GM23338 (cell line): Measurements from ENCODE around the gene MRPS11. TPM values are rescaled to one million over a fixed set of nuclear protein-coding genes. Genes with fewer than 3 reads are reported as not detected.

Source experiments
- ATAC-seq: fragments of 200-7000 bp; cut with Tn5 transposase; 3 replicates; pipeline ENCODE4 v1.9.1; 2020
- DNase-seq: peaks from one replicate; pipeline ENCODE4 v3.0.0-alpha.2; 2015; ENCODE audit warnings: low spot score
- H2AFZ ChIP-seq: fragments of 200-600 bp; sonication (generic); 2 replicates; pipeline ENCODE4 v1.8.0; 2016; ENCODE audit warnings: antibody characterized with exemption, mild to moderate bottlenecking, moderate library complexity
- H3F3A ChIP-seq: fragments of 200-600 bp; sonication (generic); replicated peaks from 2 replicates; pipeline ENCODE4 v1.8.0; 2017; ENCODE audit warnings: antibody characterized with exemption, mixed run types, low read depth
- H3K27ac ChIP-seq: fragments of 200-600 bp; sonication (generic); 2 replicates; pipeline ENCODE4 v1.6.1; 2016; ENCODE audit warnings: low read depth
- H3K27me3 ChIP-seq: fragments of 200-600 bp; sonication (generic); 2 replicates; pipeline ENCODE4 v1.8.0; 2016; ENCODE audit warnings: mild to moderate bottlenecking, mixed run types, moderate library complexity; ENCODE audit not compliant: insufficient read depth
- H3K36me3 ChIP-seq: fragments of 200-600 bp; sonication (generic); 2 replicates; pipeline ENCODE4 v1.8.0; 2016; ENCODE audit warnings: mild to moderate bottlenecking; ENCODE audit not compliant: insufficient read depth
- H3K4me1 ChIP-seq: fragments of 200-600 bp; sonication (generic); 2 replicates; pipeline ENCODE4 v1.8.0; 2016; ENCODE audit warnings: mild to moderate bottlenecking, moderate library complexity; ENCODE audit not compliant: insufficient read depth
- H3K4me2 ChIP-seq: fragments of 200-600 bp; sonication (generic); 2 replicates; pipeline ENCODE4 v1.7.1; 2017; ENCODE audit warnings: mixed run types
- H3K4me3 ChIP-seq: fragments of 200-600 bp; sonication (generic); 2 replicates; pipeline ENCODE4 v1.6.1; 2016; ENCODE audit warnings: mixed run types
- H3K79me2 ChIP-seq: fragments of 200-600 bp; sonication (generic); replicated peaks from 2 replicates; pipeline ENCODE4 v1.8.0; 2017; ENCODE audit warnings: mild to moderate bottlenecking; ENCODE audit not compliant: insufficient read depth
- H3K9me2 ChIP-seq: fragments of 200-600 bp; sonication (generic); 2 replicates; pipeline ENCODE4 v1.8.0; 2017; ENCODE audit not compliant: insufficient read depth
- H4K20me1 ChIP-seq: fragments of 200-600 bp; sonication (generic); replicated peaks from 2 replicates; pipeline ENCODE4 v1.8.0; 2017; ENCODE audit warnings: mild to moderate bottlenecking; ENCODE audit not compliant: insufficient read depth
- H3K27ac Mint-ChIP-seq: 2 replicates; pipeline ENCODE4 v1.8.0; 2020; ENCODE audit warnings: inconsistent platforms, mild to moderate bottlenecking, moderate library complexity, mixed read lengths
- H3K27me3 Mint-ChIP-seq: 3 replicates; pipeline ENCODE4 v1.8.0; 2022; ENCODE audit warnings: low read depth, mild to moderate bottlenecking, moderate library complexity, mixed read lengths, inconsistent platforms; ENCODE audit not compliant: insufficient read depth, poor library complexity
- H3K36me3 Mint-ChIP-seq: 3 replicates; pipeline ENCODE4 v1.8.0; 2021; ENCODE audit warnings: low read depth, mild to moderate bottlenecking, inconsistent platforms, moderate library complexity, mixed read lengths
- H3K4me1 Mint-ChIP-seq: 3 replicates; pipeline ENCODE4 v1.8.0; 2020; ENCODE audit warnings: mild to moderate bottlenecking, inconsistent platforms, mixed read lengths
- H3K4me3 Mint-ChIP-seq: 3 replicates; pipeline ENCODE4 v1.8.0; 2021; ENCODE audit warnings: moderate library complexity, mild to moderate bottlenecking, inconsistent platforms, mixed read lengths
- H3K9me3 Mint-ChIP-seq: 3 replicates; pipeline ENCODE4 v1.8.0; 2020; ENCODE audit warnings: moderate library complexity, mild to moderate bottlenecking, inconsistent platforms, mixed read lengths
- CREB1 ChIP-seq: fragments of 250-450 bp; sonication (Bioruptor Pico); IDR thresholded peaks from 2 replicates; pipeline ENCODE4 v1.5.0; 2020; ENCODE audit warnings: low read depth, mild to moderate bottlenecking, moderate library complexity
- EZH2 ChIP-seq: fragments of 200-600 bp; sonication (generic); IDR thresholded peaks from one replicate; pipeline ENCODE4 v1.8.0; 2017; ENCODE audit warnings: antibody characterized with exemption, mild to moderate bottlenecking, low read depth; ENCODE audit not compliant: unreplicated experiment
- EZH2phosphoT487 ChIP-seq: fragments of 200-600 bp; sonication (generic); IDR thresholded peaks from one replicate; pipeline ENCODE4 v1.8.1; 2018; ENCODE audit warnings: antibody characterized with exemption; ENCODE audit not compliant: unreplicated experiment
- JUNB ChIP-seq: IDR thresholded peaks from one replicate; pipeline ENCODE4 v1.6.1; 2016; ENCODE audit warnings: antibody characterized with exemption; ENCODE audit not compliant: unreplicated experiment
- NANOG ChIP-seq: IDR thresholded peaks from 2 replicates; pipeline ENCODE4 v1.6.1; 2016; ENCODE audit warnings: antibody characterized with exemption, borderline replicate concordance
- POLR2AphosphoS5 ChIP-seq: IDR thresholded peaks from 2 replicates; pipeline ENCODE4 v1.6.1; 2016; ENCODE audit warnings: antibody characterized with exemption, low read depth
- STAT1 ChIP-seq: IDR thresholded peaks from one replicate; pipeline ENCODE4 v1.6.1; 2016; ENCODE audit warnings: antibody characterized with exemption; ENCODE audit not compliant: unreplicated experiment
- ZNF114 ChIP-seq: fragments of 250-450 bp; sonication (Bioruptor Pico); IDR thresholded peaks from 2 replicates; pipeline ENCODE4 v1.5.0; 2020; ENCODE audit warnings: mild to moderate bottlenecking, moderate library complexity
- ZNF331 ChIP-seq: fragments of 250-450 bp; sonication (Bioruptor Pico); IDR thresholded peaks from 2 replicates; pipeline ENCODE4 v1.5.0; 2020; ENCODE audit warnings: low read depth, mild to moderate bottlenecking, moderate library complexity
- ZNF462 ChIP-seq: fragments of 250-450 bp; sonication (Bioruptor Pico); IDR thresholded peaks from 2 replicates; pipeline ENCODE4 v1.5.0; 2020; ENCODE audit warnings: mild to moderate bottlenecking, moderate library complexity
- polyA plus RNA-seq: library from polyadenylated mRNA; unstranded; fragments of >200 nt; fragmentation: Nextera tagmentation; extraction: Ambion mirVana; gene quantifications from 2 replicates; pipeline ENCODE4 v1.2.1, GENCODE V29; 2016
- total RNA-seq: library from RNA; depleted of rRNA; stranded (reverse); fragments of >200 nt; shearing (Covaris generic); gene quantifications from 2 replicates; pipeline ENCODE4 v1.2.3, GENCODE V29; 2014
- TF ChIP-seq, protein P1 (sequence below): IDR thresholded peaks from one replicate; pipeline ENCODE4 v1.6.1; 2018; ENCODE audit warnings: antibody characterized with exemption; ENCODE audit not compliant: unreplicated experiment
- TF ChIP-seq, protein P2 (sequence below): IDR thresholded peaks from 2 replicates; pipeline ENCODE4 v1.6.1; 2016; ENCODE audit warnings: antibody characterized with exemption
- TF ChIP-seq, protein P3 (sequence below), 2 experiments: fragments of 200-600 bp in 1 of 2; sonication (generic) in 1 of 2; conservative IDR thresholded peaks; 2 replicates each; pipeline versions ENCODE4 v1.5.1 to v1.6.1; 2016 to 2017; ENCODE audit warnings: antibody characterized with exemption in 2 of 2, low read depth in 2 of 2, mild to moderate bottlenecking in 2 of 2, moderate library complexity in 1 of 2

Gene MRPS11
- total and polyA plus RNA-seq, 2 experiments from 2014 or later = 35.8 to 57.9 TPM

- ATAC-seq = no peak
- no peaks in the 10 kb centered on the region; the same call in none of the 2 replicates for H3K36me3 ChIP-seq
- peak overlapping the region; percentile 21; the same call in 1 of the 2 replicates for H3K27ac ChIP-seq
- DNase-seq = no peak
- 0 out of 2 replicates have a peak, but pooled peaks cover 3% of the 10 kb centered on the region for H3F3A ChIP-seq
- no peaks in the 10 kb centered on the region for H3K9me2 ChIP-seq
- H3K4me3 ChIP-seq = no peak overlapping the region
- H3K4me3 Mint-ChIP-seq = no peak overlapping the region
- H3K4me1 ChIP-seq = no peaks in the 10 kb centered on the region
- H3K79me2 ChIP-seq = no peaks in the 10 kb centered on the region
- no peaks in the 10 kb centered on the region for H3K4me1 Mint-ChIP-seq
- H3K27me3 ChIP-seq = no peaks in the 10 kb centered on the region
- no peaks in the 10 kb centered on the region for H3K9me3 Mint-ChIP-seq
- no peak overlapping the region for H3K4me2 ChIP-seq
- H3K27ac Mint-ChIP-seq = no peak overlapping the region
- peaks cover 40% of the 10 kb centered on the region; the same call in 2 of the 3 replicates for H3K36me3 Mint-ChIP-seq
- H2AFZ ChIP-seq = no peak overlapping the region
- peaks cover 4% of the 10 kb centered on the region for H3K27me3 Mint-ChIP-seq
- TF ChIP-seq POLR2AphosphoS5 (no peak), ZNF331 (CRISPR knock-in tag) (no peak), ZNF462 (CRISPR knock-in tag) (no peak), NANOG (no peak), ZNF114 (CRISPR knock-in tag) (no peak), EZH2phosphoT487 (no peak), STAT1 (no peak), EZH2 (no peak), JUNB (no peak), CREB1 (no peak)
- TF ChIP-seq, protein P1, sequence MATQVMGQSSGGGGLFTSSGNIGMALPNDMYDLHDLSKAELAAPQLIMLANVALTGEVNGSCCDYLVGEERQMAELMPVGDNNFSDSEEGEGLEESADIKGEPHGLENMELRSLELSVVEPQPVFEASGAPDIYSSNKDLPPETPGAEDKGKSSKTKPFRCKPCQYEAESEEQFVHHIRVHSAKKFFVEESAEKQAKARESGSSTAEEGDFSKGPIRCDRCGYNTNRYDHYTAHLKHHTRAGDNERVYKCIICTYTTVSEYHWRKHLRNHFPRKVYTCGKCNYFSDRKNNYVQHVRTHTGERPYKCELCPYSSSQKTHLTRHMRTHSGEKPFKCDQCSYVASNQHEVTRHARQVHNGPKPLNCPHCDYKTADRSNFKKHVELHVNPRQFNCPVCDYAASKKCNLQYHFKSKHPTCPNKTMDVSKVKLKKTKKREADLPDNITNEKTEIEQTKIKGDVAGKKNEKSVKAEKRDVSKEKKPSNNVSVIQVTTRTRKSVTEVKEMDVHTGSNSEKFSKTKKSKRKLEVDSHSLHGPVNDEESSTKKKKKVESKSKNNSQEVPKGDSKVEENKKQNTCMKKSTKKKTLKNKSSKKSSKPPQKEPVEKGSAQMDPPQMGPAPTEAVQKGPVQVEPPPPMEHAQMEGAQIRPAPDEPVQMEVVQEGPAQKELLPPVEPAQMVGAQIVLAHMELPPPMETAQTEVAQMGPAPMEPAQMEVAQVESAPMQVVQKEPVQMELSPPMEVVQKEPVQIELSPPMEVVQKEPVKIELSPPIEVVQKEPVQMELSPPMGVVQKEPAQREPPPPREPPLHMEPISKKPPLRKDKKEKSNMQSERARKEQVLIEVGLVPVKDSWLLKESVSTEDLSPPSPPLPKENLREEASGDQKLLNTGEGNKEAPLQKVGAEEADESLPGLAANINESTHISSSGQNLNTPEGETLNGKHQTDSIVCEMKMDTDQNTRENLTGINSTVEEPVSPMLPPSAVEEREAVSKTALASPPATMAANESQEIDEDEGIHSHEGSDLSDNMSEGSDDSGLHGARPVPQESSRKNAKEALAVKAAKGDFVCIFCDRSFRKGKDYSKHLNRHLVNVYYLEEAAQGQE = no peak
- TF ChIP-seq, protein P2, sequence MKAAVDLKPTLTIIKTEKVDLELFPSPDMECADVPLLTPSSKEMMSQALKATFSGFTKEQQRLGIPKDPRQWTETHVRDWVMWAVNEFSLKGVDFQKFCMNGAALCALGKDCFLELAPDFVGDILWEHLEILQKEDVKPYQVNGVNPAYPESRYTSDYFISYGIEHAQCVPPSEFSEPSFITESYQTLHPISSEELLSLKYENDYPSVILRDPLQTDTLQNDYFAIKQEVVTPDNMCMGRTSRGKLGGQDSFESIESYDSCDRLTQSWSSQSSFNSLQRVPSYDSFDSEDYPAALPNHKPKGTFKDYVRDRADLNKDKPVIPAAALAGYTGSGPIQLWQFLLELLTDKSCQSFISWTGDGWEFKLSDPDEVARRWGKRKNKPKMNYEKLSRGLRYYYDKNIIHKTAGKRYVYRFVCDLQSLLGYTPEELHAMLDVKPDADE = no peak
- TF ChIP-seq, protein P3, sequence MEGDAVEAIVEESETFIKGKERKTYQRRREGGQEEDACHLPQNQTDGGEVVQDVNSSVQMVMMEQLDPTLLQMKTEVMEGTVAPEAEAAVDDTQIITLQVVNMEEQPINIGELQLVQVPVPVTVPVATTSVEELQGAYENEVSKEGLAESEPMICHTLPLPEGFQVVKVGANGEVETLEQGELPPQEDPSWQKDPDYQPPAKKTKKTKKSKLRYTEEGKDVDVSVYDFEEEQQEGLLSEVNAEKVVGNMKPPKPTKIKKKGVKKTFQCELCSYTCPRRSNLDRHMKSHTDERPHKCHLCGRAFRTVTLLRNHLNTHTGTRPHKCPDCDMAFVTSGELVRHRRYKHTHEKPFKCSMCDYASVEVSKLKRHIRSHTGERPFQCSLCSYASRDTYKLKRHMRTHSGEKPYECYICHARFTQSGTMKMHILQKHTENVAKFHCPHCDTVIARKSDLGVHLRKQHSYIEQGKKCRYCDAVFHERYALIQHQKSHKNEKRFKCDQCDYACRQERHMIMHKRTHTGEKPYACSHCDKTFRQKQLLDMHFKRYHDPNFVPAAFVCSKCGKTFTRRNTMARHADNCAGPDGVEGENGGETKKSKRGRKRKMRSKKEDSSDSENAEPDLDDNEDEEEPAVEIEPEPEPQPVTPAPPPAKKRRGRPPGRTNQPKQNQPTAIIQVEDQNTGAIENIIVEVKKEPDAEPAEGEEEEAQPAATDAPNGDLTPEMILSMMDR (conservative IDR thresholded peaks at IDR 0.05; ENCODE audit: low read depth in 2 of 2) = no peak
- no peaks in the 10 kb centered on the region; the same call in 1 of the 2 replicates for H4K20me1 ChIP-seq
Observed at GRCh38 chr15:88477126-88477525, 9.6 kb downstream of the MRPS11 start.
